Stimulated activated CD4-positive, alpha-beta T cell treated with anti-CD3 and anti-CD28 coated beads, Interleukin-15, amount 100 ng/mL, for 48 hours (primary cell): ENCODE measurements around the gene SET.
"Not testable (repeated sequence)": the region's sequence is repeated elsewhere in the genome, so short reads cannot be mapped to it uniquely, and the experiment has no call there.

Experiments
- DNase-seq, 2 donors: peaks; one replicate each; pipeline ENCODE4 v3.0.0-alpha.2; 2020; ENCODE audit warnings: low read depth in 2 of 2

The SET gene

GRCh38 chr9:128688501-128689292, at the start of gene SET:
SET (plus strand) TSS chr9:128689222; CDS start chr9:128689583, 361 bp downstream.
- DNase-seq = peak; percentile 79 to 94

DNA sequence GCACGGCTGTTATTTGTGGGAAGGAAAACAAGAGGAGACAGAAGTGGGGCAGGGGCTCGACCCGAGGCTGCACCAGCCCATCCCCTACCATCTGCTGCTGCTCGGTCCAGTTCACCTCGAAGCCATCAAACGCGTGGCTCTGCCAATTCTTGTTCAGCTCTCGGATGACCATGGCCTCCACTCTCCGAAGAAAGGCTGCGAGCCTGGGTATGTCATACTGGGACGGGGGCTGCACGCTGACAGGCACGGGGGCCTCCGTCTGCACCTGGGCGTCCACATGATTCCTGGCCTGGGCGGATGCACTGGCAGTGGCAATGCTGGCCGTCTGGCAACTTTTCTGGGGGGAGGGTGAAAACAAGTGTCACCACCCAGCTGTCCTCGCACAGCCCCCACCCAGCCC, 48.4 kb upstream of the SET start:
- DNase-seq = no peak

DNA sequence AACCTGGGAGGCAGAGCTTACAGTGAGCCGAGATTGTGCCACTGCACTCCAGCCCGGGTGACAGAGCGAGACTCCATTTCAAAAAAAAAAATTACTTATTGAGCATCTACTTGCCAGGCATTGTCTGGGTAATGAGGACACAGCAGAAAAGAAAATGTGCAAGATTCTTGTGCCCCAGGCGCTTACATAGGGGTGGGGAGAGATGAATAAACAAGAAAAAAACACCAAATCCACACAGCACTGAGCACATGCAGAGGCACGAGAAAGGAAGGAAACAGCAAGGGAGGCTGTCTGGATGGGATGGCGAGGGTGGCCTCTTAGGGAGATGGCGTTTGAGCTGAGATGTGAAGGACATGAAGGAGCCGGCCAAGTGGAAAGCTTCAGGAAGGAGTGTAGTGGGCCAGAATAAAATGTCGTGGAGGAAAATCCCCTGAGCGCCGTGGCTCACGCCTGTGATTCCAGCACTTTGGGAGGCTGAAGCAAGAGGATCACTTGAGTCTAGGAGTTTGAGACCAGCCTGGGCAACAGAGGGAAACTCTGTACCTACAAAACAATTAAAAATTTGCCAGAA, 46.3 kb upstream of the SET start:
- DNase-seq = no peak

GRCh38 chr9:128643519-128644300, 45.3 kb upstream of the SET start:
- DNase-seq = no peak

- DNase-seq = peak; percentile 52 to 63
Observed at GRCh38 chr9:128648206-128648605, 40.8 kb upstream of the SET start.

DNA sequence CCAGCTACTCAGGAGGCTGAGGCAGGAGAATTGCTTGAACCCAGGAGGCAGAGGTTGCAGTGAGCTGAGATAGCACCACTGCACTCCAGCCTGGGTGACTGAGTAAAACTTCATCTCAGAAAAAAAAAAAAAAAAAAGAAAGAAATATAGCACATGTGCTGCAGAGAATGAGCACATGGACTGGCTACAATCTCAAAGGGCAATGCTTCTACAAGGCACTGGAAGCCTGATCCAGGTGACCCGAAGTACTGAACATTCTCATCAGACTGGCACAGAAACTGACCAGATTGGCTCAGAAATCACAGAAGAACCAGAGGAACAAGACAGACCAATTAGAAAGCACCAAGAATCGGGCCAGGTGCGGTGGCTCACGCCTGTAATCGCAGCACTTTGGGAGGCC, 37.2 kb upstream of the SET start:
- no peak for DNase-seq

DNA sequence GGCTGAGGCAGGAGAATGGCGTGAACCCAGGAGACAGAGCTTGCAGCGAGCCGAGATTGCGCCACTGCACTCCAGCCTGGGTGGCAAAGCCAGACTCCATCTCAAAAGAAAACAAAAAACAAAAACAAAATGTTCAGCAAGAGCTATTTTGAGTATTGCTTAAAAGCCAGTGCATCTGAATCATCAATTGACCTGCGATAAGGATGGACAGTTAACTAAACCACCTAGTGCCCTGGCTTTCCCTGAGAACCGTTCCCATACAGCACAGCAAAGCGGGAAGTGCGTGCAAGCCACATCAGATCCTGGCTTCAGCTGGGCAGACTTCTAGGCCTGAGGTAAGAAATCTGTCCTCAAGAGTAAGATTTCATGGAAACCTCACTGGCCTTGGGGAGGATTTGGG, 35.1 kb upstream of the SET start:
- DNase-seq = no peak

GRCh38 chr9:128654481-128654880, 34.5 kb upstream of the SET start:
- no peak for DNase-seq

DNA sequence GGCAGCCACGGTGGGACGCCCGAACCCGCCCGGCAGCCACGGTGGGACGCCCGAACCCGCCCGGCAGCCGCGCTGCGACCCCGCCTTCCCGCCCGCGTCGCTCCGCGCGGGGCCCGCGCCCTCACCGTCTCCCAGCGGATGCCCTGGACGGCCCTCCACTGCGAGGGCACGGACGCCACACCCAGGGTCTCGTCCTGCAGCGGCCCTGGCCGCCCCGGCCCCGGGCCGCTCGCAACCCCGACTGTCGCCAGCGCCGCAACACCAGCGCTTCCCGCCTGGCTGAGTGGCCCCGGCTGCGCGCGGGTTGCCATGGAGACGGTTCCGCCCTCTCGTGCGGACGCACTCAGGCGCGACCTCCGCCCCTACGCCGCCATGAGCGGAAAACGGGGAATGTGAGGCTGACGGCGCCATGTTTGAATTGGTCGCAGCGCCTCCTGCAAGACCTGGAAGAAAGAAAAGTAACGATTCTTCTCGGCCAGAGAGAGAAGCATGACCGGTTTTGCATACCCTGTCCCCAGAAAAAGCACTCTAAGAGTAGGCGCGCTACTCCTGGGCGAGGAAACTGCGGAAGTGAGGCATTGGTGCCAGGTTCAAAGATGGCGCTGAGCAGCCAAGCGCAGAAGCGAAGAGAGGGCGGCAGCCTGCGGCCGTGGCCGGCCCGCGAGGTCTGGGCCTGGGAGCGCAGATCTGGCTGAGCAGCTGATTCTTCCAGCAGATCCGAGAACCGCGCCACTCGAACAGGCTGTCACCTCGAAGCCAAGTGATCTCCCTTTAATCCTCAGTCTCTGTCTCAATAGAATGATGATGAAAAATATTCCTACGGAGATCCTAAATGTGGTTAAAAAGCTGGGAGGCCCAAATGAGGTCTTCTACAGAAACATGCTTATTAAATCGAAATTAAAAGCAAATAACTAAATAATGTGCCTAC, 32.3 kb upstream of the SET start, which contains the start of gene DYNC2I2:
Gene DYNC2I2, minus strand, starts transcription at position 432 of the 928 bp plus-strand sequence. Its CDS starts 121 bp downstream, at position 311.
- peak; percentile 92 to 96 for DNase-seq

- no peak for DNase-seq
Observed at GRCh38 chr9:128657344-128657704, 31.7 kb upstream of the SET start.

GRCh38 chr9:128657796-128658195, 31.2 kb upstream of the SET start:
- DNase-seq = no peak

GRCh38 chr9:128666481-128666941, 22.5 kb upstream of the SET start:
- DNase-seq = not testable (repeated sequence)

GRCh38 chr9:128669786-128670185, 19.2 kb upstream of the SET start:
- DNase-seq = no peak

- DNase-seq = no peak
Observed at GRCh38 chr9:128675382-128675781, 13.6 kb upstream of the SET start.

DNA sequence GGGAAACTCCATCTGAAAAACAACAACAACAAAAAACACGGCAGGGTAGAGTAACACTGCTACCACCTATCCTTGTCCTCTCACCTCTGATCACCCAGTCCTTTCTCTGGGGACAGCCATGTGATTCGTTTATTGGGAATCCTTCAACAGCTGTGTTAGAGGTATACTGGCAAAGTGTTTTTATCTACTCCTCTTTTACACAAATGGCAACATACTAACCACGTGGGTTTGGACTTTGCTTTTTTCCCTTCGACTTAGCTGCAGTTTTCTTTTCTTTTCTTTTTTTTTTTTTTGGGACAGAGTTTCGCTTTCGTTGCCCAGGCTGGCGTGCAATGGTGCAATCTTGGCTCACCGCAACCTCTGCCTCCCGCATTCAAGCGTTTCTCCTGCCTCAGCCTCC, 11.2 kb upstream of the SET start:
- no peak for DNase-seq

GRCh38 chr9:128683340-128684064, 5.5 kb upstream of the SET start:
- no peak for DNase-seq

GRCh38 chr9:128684065-128684324, 5.0 kb upstream of the SET start:
- DNase-seq = no peak

DNA sequence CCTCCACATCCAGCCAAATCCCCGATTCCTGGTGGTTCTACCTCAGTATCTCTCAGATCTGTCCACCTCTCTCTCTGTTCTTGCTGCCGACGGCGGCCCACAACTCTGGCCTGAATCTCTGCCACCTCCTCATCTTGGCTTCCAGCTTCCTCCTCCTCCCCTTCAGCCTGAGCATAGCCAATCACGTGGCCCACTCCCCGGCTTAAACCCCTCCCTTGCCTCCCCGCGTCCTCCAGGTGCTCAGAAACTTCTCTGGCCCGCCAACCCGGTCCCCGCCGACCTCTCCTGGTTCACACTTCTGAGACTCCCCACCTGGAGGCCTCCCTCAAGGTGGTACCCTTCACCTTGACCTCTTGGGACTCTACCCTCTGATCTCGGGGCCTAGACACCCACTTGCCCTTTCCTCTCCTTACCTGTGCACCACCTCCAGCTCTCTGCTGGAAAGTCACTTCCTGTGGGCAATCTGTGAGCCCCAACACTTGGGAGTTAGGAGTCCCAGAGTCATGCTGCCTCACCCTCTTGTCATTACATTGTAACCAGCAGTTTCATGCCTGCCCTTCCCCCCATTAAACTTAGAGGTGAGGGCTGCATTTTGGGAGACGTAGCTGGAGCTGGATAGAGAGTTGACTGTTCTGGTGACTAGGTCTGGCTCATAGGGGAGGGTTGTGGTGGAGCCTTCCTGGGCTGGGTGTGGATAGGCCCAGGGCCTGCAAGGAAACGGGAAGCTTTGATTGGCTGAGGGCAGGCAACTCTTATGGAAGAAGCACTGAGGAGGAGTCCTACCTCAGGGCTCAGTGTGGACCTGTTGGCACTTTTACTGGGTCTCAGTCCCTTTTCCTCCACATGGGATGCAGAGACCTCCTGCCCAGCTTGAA, 4.5 kb upstream of the SET start:
- peak; percentile 70 to 78 for DNase-seq

- no peak for DNase-seq
Observed at GRCh38 chr9:128685636-128686489, 3.2 kb upstream of the SET start.
